Hindlimb muscle (tissue), 1 donor: ENCODE data around the gene SPSB1. TPM values are rescaled to one million over a fixed set of nuclear protein-coding genes. Genes with fewer than 3 reads are reported as not detected.

Experiments used
- DNase-seq: peaks from one replicate; pipeline ENCODE4 v3.0.0-alpha.2; 2013
- polyA plus RNA-seq: library from polyadenylated mRNA; unstranded; fragments of 120-200 nt; gene quantifications from one replicate; pipeline ENCODE4 v1.2.1, GENCODE V29; 2013; ENCODE audit not compliant: insufficient read length

The SPSB1 gene
- polyA plus RNA-seq, 1 donor = 7.0 TPM

DNA sequence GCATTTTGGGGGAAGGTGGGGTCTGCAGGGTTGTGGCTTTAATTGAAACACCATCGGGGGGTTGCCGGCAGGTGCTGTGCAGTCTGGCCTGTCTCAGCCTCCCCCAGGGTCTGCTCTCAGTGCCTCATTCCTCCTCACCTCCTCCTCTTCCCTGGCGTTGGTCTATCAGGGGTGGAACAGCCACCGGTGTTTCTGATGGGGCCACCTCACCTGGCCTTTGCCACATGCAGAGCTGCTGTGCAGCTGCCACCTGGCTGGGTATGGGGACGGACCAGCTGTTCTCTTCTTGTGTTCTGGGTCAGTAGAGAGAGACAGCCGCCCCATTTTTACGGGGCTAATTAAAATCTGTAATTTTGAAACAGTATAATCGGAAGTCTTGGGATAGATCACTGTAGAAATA lies 53.9 kb downstream of the SPSB1 start:
- no peak for DNase-seq

DNA sequence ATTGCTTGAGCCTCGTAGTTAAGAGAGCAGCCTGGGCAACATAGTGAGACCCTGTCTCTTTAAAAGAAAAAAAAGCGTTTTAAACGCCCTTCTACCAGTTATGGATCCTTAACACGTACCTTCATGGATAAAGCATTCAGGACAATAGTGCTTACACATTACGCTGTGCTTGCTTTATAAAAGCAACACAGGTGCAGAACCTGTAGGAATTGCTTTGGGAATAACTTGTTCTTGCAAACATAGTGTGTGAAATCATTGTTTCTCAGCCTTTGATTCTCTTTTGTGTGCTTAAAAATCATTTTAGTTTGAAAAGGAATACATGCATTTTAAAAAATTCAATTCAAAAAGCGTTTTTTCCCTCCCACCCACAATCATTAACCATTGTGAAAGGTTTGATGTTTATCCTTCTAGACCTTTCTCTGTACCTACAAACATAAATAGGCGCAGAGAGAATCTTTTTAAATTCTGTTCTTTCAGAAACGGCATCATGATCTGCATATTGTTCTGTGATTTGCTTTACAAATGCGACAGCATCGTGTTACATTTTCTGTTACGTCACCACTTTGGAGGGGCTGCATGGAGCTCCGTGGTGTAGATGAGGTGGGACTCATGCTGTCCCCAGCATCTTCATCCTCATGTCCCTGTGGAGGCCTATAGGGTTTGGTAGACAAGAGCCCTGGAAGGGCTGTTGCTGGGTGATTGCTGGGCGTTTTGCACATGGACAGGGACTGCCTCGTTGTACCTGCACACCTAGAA lies 54.6 kb downstream of the SPSB1 start:
- DNase-seq = no peak

DNA sequence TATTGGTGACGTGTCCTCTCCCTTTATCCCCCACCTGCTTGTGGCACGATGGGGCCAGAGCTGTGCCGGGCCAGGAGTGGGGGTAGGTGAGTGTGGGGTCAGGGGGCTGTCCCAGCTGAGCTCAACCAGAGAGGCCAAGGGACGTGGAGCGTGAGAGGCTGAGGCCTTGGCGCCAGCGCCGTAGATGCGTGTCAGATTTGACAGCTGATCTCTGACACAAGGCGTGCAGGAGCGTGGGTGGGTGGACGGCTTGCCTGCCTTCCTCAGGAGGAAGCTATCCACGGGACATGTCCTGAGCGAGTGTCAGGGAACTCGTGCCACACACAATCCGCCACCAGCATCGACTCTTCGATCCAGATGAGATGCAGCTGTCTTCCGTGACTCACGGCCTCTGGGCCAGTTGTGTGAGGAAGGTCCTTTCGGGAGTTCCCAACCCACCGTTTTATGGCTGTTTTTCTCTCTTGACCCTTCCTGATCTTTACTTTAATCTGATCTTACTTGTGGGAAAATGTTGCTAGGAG lies 56.7 kb downstream of the SPSB1 start:
- no peak for DNase-seq

DNA sequence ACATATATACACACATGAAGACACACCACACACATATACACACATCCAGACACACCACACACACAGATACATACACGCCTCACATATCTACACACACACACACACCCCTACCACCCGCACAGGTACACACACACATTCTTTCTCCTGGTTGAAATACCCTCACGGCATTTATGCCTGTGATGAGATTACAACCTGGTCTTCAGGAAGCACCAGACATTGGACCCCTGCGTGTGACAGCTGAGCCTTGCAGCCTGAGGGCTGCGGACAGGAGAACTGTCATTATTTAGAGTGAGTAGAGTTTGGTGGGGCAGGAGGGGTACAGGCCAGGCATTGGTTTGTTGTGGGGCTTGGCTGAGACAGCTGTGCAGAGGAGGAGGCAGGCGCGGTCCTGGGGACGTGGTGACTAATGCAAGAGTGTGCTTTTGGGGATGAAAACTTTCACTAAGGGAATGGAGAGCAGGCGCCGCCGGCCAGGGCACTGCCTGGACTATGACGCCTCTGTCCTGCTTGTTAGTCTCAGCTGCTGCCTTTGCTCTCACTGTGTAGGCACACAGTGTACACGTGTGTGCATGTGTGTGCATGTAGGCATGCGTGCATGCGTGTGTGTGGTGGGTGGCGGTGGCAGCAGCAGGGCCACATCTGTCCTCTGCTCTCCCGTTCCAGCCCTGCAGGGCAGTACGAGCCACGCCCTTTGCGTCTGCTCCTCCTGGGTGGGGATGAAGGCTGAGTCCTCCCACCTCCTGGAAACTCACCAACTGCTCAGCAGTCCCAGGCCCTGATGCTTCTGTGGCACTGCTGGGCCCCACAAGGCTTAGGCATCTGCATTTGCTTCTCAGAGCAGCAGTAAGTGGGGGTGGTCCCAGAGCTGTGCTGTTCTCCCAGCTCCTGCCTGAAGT lies 57.6 kb downstream of the SPSB1 start:
- no peak for DNase-seq

DNA sequence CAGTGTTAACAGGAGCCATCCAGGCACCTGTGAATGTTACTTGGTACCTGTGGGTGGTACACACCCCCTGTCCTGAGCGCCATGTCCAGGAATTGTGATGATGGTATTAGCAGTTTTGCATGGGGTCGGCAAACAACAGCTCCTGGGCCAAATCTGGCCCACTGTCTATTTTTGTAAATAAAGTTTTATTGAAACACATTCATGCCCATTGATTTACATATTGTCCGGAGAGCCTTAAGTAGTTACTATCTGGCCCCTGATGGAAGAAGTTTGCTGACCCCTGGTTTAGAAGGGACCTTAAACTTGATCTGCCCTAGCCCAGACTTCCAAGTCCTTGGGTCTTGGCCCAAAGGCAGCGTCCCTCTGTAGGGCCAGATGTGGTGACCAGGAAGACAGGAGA lies 58.3 kb downstream of the SPSB1 start:
- no peak for DNase-seq

DNA sequence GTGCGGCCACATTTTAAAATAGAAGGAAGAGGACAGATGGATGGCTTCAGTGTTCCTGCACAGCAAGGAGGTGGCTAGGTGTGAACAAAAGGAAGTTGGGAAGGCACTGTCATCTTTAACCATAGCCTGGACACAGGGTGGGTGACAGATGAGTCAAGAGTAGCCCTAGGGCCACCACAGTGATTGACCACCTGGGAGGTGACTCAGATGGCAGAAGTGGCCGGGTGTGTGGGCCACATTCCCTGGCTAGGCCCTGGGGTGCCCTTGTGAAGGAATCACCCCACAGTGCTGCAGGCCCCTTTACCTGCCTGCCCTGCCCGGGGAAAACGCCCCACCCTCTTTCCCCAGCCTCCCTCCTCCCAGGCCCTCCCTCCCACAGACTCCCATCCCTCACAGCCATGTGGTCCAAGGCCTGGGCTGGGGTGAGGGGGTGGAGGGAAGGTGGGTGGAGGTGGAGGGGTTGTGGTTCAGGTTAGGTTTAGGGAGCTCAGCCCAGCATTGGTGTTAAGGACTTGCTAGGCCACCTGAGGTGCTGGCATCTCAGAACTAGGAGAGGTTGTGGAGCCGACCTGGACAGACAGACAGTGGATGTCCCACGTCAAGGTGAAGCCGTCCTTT lies 59.1 kb downstream of the SPSB1 start:
- no peak for DNase-seq

DNA sequence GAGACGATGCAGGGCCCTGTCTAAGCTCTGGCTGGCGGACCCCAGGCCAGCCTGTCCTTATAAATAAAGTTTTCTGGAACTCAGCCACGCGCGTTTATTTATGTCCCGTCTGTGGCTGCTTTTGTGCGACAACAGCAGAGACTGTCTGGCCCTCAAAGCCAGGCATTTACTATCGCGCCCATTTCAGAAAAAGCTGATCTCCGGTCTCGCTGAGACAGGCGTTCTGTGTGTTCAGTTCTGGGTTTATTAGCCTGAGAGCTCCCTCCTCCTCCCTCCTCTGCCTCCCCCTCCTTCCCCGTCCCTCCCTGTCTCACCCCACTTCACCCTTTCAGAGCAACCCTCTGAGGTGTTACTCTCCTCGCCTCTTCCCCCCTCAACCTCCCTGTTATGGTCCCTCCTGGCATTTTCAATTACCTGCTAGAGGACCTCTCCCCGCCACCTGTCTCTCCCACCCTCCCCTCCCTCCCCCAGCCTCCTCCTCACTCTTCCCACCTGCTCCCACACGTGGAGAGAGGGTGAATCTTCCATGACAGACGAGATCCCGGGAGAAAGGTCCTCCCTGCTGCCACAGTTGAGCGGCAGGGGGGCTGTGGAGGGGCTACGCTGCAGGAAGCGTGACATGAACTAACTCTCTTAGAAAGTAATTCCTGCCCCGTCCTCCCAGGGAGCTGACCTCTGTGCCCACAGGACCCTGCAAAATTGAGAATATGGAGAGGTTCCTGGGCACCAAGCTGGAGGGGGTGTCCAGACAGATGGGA lies 59.9 kb downstream of the SPSB1 start:
- no peak for DNase-seq

DNA sequence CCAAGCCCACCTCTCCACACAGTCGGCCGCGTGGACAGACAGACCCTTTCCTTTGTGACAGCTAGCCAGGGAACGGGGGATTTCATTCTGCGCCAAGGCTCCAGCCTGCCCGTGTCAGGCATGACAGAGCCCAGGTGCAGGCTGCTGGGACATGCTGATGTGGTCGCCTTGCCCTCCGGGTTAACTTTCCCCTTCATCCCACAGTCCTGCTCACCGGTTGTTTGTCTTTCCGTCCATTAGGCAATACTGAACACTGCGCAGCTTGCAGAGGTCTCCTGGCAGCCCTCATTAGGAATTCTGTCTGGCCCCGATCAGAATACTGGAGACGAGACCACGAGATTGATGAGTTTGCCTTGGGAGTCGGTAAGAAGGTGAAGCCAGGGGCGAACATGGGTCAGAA lies 62.8 kb downstream of the SPSB1 start:
- no peak for DNase-seq

DNA sequence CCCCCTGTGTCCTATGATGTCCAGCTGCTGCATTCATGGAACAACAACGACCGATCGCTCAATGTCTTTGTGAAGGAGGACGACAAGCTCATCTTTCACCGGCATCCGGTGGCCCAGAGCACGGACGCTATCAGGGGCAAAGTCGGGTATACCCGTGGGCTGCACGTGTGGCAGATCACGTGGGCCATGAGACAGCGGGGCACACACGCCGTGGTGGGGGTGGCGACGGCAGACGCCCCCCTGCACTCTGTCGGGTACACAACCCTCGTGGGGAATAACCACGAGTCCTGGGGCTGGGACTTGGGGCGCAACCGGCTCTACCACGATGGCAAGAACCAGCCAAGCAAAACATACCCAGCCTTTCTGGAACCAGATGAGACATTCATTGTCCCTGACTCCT lies 63.3 kb downstream of the SPSB1 start:
- no peak for DNase-seq

DNA sequence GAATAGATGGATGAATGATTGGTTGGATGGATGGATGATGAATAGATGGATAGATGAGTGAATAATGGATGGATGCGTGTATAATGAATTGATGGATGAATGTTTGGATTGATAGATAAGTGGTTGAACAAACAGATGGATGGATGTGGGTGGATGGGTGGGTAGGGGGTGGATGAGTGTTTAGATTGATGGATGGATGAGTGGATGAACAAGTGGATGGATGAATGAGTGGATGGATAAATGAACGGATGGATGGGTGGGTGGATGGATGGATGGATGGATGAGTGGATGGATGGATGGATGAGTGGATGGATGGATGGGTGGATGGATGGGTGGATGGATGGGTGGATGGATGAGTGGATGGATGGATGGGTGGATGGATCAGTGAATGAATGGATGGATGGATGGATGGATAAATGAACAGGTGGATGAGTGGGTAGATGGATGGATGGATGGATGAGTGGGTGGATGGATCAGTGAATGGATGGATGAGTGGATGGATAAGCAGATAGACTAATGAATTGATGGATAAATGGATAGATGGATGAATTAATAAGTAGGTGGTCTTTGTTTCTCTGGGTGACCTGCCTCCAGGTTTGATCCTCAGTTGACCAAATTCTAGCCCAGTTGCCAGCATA lies 64.3 kb downstream of the SPSB1 start:
- no peak for DNase-seq

DNA sequence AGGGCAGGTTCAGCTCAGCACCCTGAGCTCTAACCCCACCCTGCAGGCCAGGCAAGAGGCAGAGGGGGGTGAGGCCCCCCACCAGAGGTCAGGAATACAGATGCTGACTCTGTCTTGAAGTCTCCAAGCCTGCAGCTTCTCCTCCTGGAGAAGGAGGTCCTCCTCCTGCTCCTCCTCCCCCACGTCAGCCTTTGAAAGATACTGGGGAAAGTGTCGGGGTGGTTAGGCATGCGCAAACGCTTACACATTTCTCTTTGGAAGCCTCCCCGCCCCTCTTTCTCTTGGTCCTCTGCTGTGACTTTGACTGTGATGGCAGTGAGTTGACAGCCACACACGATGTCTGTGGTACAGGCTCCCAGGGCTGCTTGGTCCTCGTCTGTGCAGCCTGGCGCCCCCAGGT lies 65.3 kb downstream of the SPSB1 start:
- DNase-seq = no peak

DNA sequence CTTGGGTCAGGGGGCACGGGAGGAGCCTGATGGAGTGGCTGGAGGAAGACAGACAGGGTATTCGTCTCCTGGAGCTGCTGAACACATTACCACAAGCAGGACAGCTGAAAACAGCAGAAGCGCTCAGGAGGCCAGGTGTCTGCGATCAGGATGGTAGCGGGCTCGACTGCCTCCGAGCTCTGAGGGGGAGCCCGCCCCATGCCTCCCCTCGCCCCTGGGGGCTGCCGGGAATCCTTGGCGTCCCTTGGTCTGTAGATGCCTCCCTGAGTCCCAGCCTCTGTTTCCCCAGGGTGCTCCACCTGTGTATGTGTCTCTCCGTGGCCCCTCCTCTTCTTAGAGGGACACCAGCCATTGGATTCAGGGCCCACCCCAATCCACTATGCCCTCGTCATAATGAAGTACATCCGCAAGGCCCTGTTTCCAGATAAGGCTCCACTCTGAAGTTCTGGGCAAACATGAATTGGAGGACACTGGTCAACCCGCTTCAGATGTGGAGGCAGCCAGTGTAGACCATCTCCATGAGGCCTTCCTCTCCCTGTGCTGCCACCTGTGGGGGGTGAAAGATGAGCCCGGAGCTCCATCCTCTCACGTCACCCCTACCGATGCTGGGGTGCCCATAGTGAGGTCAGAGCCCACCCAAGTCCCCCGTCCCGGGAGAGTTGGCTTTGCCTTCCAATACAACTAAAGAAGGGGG lies 67.8 kb downstream of the SPSB1 start:
- no peak for DNase-seq

DNA sequence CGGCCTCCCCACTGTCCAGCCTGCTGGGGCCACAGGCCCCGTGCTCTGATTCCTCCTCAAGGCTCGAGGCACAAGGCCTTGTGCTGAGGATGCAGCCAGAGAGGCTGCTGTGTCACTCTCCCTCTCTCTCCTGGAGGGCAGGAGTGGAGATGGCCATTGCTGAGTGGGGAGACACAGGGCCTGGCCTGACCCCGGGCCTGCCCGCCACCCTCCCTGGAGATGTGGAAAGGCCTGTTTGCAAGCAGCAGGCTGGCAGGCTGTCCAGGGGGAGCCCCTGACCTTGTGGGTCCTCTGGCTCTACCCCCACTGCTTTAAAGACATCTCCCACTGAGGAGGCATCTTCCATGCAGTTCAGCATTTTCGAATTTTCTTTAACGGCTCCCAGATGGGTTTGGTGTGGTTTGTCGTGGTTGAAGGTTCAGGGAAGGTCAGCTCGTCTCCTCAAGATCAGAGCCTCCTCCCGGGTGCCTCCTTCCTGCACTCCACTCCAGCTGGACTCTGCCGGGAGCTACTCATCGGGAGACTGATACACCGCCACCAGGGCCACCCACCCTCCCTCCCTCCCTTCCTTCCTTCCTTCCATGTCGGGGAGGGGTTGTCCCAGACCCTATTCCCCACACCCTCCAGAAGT lies 69.1 kb downstream of the SPSB1 start:
- DNase-seq = no peak

DNA sequence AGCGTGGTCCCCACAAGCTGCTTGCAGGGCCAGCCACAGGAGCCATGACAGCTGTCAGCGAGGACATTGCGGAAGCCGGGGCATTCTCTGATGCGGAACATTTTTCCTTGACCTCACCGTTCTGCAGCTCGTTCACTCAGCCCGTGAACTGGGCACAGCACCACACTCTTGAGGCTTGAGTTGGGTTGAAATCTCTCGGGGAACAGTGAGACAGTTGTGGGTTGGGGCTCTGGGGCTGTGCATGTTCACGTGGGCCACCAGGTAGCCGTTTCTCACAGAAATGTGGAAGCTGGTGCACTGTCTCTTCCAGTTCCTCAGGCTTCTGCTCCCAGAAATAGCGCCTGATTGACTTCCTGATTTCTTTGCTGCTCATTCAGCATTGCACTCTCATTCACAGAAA lies 69.8 kb downstream of the SPSB1 start:
- no peak for DNase-seq

DNA sequence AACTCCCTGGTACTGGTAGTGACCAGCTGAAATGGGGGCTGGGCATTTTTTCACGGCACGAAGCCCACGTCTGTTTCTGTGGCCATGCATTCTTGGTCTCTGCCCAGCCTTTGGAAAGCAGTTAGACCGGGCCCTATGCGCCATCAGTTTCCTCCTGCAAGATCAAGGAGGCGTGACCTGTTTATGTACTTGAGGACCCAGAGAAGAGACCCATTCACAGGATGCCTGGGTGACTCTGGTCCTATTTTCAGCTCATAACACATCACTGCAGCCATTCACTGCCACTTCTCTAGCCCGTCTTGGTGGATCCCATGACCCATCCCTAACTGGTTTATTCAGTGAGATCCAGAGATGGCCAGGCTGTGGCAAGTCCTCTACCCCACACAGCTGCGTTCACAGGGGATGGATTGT lies 70.4 kb downstream of the SPSB1 start:
- DNase-seq = no peak

DNA sequence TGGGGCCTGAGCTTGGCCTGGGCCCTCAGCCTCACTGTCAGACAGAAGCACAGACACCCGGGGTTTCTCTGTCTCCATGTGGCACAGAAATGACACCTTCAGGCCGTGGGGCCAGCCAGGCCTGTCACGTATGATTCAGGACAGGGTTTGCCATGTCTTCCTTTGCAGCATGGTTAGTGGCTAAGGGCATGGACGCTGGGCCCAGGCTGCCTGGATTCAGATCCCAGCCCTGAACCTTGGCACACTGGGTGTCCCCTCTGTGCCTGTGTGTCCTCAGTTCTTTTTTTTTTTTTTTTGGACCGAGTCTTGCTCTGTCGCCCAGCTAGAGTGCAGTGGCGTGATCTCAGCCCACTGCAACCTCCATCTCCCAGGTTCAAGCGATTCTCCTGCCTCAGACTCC lies 73.6 kb downstream of the SPSB1 start:
- DNase-seq = no peak

DNA sequence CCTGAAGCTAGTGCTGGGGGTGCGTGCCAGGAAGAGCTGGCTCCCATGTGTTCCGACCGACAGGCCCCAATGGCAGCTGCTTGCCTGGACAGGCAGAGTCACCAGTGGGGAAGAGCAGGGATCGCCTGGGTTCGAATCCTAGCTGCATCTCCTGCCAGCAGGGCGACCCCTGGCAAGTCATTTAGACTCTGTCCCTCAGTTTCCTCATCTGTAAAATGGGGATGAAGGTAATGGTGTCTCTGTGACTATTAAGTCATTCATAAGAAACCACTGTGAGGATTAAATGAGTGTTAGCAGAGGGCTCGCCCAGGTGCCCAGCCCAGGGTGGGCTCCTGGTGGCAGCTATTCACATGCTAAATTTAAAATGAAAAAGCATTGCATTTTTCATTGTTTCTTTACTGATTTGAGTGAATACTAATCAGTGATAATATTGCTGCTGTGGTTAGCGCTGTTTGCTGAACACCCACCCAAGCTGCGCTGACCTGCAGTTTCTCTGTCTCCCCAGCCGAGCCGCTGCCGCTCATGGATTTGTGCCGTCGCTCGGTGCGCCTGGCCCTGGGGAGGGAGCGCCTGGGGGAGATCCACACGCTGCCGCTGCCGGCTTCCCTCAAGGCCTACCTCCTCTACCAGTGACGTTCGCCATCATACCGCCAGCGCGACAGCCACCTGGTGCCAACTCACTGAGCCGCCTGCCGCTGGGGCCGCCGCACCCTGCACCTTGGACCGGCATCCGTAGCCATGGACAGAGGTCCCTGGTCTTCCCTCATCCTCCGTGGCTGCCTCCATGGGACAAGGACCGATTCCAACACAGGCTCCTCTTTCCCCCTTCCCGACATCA lies 74.5 kb downstream of the SPSB1 start:
- no peak for DNase-seq

DNA sequence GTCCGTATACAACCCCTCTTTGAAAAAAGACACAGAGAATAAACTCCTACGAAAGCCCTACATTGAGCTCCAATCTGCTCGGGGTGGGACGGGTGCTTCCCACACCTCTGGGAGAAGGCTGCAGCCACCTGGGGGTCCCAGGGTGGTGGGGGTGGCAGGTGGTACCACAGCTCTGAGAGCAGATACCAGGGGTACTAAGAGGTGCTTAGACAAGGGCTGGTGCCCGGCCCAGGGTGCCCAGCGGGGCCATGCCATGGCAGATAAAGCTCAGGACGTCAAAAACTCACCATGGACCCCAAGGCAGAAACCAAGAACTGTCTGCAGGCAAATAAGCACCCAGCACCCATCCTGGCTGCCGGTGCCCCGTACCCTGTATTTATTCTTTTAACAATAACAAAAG lies 75.1 kb downstream of the SPSB1 start:
- DNase-seq = no peak

DNA sequence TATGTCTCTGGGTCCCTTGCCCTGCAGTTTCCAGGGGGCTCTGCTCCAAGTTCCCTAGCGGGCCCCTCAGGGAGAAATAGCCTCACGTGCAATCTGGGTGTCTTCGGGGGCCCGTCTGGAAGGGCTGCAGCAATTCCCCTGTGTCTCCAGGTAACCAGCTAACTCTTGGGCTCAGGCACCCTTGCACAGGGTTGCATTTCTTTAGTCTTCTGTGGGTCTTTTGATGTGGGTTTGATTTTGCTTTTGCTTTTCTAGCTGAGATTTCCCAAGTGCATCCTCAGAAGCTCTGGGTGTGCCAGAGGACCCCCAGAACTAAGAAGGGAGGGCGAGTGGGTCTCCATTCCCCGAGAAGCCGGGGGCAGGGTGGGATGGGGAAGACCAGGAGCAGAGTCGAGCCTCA lies 75.7 kb downstream of the SPSB1 start:
- DNase-seq = no peak
